Measurements from ENCODE around the gene DBF4B.

GRCh38 chr17:44768505-44769142 is 60.2 kb downstream of the DBF4B start:
- no peak for TF ChIP-seq CTCF (IDR thresholded peaks at IDR 0.05)
- TF ChIP-seq EP300 (IDR thresholded peaks at IDR 0.05) = no peak
- no peak for TF ChIP-seq POLR2A (IDR thresholded peaks at IDR 0.05)
